NCI-H2081 treated with DMSO at 0.1 percent for 48 hours (cell line): ENCODE measurements around the gene NFATC2IP.
"Not testable (repeated sequence)": the region's sequence is repeated elsewhere in the genome, so short reads cannot be mapped to it uniquely, and the experiment has no call there.

Experiments
- DNase-seq: peaks from one replicate; lab custom pipeline; 2025; lab: John Stamatoyannopoulos, UW

Gene NFATC2IP

GRCh38 chr16:28998837-28999236, 48.1 kb downstream of the NFATC2IP start:
- no peak for DNase-seq

GRCh38 chr16:28999577-28999976, 48.8 kb downstream of the NFATC2IP start:
- DNase-seq: no peak

- no peak for DNase-seq
Measured at GRCh38 chr16:29000019-29000418, 49.3 kb downstream of the NFATC2IP start.

- not testable (repeated sequence) for DNase-seq
Measured at GRCh38 chr16:29004496-29005139, 53.9 kb downstream of the NFATC2IP start.

- no peak for DNase-seq
Measured at GRCh38 chr16:29007730-29008593, 57.2 kb downstream of the NFATC2IP start.

- no peak for DNase-seq
Measured at GRCh38 chr16:29009050-29009837, 58.5 kb downstream of the NFATC2IP start.

- DNase-seq: no peak
Measured at GRCh38 chr16:29009838-29010166, 59.1 kb downstream of the NFATC2IP start.

GRCh38 chr16:29011112-29011511, 60.4 kb downstream of the NFATC2IP start:
- DNase-seq: no peak

GRCh38 chr16:29011851-29012250, 61.1 kb downstream of the NFATC2IP start:
- DNase-seq: no peak

DNA sequence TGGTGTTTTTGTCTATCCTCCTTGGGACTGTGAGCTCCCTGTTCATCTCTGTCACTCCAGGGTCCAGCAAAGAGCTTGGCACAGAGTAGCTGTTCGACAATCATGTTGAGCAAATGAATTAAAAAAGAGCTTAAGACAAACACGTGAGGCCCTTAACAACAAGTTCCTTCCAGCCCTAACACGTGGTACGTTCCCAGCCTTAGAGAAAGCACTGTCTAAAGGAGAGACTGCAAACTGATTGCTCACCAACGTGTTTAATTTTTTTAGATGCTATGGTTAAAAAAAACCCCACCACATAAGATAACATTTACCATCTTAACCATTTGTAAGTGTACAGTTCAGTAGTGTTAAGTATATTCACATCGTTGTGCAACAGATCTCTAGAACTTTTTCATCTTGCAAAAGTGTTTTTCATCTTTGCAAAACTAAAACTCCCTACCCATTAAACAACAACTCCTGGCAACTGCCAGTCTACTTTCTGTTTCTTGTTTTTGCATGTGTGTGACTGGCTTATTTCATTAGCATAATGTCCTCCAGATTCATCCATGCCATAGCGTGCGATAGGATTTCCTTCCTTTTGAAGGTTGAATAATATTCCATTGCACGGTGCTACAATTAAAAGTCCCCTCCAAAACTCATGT, 62.3 kb downstream of the NFATC2IP start:
- DNase-seq: no peak

GRCh38 chr16:29014561-29015069, 63.9 kb downstream of the NFATC2IP start:
- DNase-seq: no peak
